Type B pancreatic cell (in vitro differentiated cells): ENCODE results near the gene CACNA1B. TPM values are rescaled to one million over a fixed set of nuclear protein-coding genes. Genes with fewer than 3 reads are reported as not detected.

ENCODE experiments used
- DNase-seq: peaks from one replicate; pipeline ENCODE4 v3.0.0; 2021; ENCODE audit warnings: mixed read lengths; ENCODE audit not compliant: unreplicated experiment; ENCODE audit errors: extremely low spot score
- H3K27ac Mint-ChIP-seq: 2 replicates; pipeline ENCODE4 v1.8.0; 2021; ENCODE audit warnings: mild to moderate bottlenecking, mixed read lengths
- H3K27me3 Mint-ChIP-seq: 2 replicates; pipeline ENCODE4 v1.8.0; 2021; ENCODE audit warnings: mixed read lengths
- H3K36me3 Mint-ChIP-seq: 2 replicates; pipeline ENCODE4 v1.8.0; 2021; ENCODE audit warnings: mixed read lengths
- H3K4me1 Mint-ChIP-seq: one replicate; pipeline ENCODE4 v1.8.0; 2021; ENCODE audit warnings: mixed read lengths; ENCODE audit not compliant: unreplicated experiment
- H3K4me3 Mint-ChIP-seq: 2 replicates; pipeline ENCODE4 v1.8.0; 2021; ENCODE audit warnings: mild to moderate bottlenecking, mixed read lengths
- H3K9me3 Mint-ChIP-seq: 2 replicates; pipeline ENCODE4 v1.8.0; 2021; ENCODE audit warnings: mixed read lengths
- total RNA-seq: library from RNA; stranded (reverse); gene quantifications from 2 replicates; pipeline ENCODE4 v1.2.1, GENCODE V29; 2021; ENCODE audit warnings: low replicate concordance
- TF ChIP-seq, protein P1 (sequence below): fragments of 200-600 bp; sonication (generic); conservative IDR thresholded peaks from 2 replicates; pipeline ENCODE4 v1.5.0; 2021; ENCODE audit warnings: antibody characterized with exemption, mild to moderate bottlenecking

Gene CACNA1B
- total RNA-seq, 1 donor from 2014 or later = 2.4 TPM

DNA sequence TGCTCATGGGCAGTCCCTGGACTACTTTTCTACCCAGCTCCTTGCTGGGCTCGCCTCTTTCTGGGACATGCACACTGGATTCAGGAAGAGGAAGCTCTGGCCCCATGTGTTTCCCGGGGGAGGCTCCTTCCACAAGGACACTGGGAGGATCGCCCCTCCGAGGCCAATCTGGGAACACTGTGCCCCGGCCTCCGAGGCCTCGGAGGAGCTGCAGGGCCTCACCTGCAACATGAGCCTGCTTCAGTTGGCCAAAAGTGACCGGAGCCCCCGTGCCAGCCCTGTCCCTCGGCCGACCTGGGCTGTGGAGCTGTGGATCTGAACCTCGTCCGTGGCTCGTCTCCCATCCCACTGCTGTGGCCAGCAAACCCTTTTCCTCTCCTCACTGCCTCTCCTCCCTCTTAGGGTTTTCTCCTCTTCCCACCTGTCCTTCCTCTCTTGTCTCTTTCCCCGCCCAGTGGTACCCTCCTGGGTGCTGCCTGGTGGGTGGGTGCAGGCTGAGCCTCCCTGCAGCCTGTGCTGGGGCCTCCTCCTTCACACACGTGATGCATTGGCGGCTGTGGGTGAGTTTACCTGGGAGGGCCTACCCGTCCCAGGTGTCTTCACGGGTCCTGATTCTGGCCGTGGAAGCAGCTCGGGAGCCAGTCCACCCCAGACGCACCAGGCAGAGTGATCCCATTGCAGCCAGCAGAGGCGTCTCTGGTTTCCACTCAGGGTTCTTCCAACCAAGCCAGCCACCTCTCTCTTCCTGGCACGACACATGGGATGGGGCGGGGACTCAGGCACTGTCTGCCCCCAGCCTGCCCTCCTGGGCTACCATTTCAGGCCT is 241.8 kb downstream of the CACNA1B start:
- H3K9me3 Mint-ChIP-seq = no peaks in the 10 kb centered on the region
- H3K36me3 Mint-ChIP-seq = no peaks in the 10 kb centered on the region
- DNase-seq = no peak
- no peak overlapping the region for H3K27ac Mint-ChIP-seq
- H3K27me3 Mint-ChIP-seq = peaks cover 3% of the 10 kb centered on the region
- H3K4me1 Mint-ChIP-seq = no peaks in the 10 kb centered on the region
- no peak overlapping the region for H3K4me3 Mint-ChIP-seq
- TF ChIP-seq, protein P1, sequence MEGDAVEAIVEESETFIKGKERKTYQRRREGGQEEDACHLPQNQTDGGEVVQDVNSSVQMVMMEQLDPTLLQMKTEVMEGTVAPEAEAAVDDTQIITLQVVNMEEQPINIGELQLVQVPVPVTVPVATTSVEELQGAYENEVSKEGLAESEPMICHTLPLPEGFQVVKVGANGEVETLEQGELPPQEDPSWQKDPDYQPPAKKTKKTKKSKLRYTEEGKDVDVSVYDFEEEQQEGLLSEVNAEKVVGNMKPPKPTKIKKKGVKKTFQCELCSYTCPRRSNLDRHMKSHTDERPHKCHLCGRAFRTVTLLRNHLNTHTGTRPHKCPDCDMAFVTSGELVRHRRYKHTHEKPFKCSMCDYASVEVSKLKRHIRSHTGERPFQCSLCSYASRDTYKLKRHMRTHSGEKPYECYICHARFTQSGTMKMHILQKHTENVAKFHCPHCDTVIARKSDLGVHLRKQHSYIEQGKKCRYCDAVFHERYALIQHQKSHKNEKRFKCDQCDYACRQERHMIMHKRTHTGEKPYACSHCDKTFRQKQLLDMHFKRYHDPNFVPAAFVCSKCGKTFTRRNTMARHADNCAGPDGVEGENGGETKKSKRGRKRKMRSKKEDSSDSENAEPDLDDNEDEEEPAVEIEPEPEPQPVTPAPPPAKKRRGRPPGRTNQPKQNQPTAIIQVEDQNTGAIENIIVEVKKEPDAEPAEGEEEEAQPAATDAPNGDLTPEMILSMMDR = no peak

DNA sequence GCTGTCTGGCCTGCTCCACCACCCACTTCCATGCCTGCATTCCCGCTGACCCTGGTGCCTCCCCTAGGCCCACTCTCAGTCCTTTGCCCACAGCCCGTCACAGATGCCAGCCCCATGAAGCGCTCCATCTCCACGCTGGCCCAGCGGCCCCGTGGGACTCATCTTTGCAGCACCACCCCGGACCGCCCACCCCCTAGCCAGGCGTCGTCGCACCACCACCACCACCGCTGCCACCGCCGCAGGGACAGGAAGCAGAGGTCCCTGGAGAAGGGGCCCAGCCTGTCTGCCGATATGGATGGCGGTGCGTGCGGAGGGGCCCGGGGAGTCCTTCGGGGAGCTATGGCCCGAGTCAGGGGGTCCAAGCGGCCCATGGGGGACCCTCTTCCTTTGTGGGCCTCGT is 242.5 kb downstream of the CACNA1B start:
- Mint-ChIP-seq H3K27me3 (peaks cover 3% of the 10 kb centered on the region), H3K36me3 (no peaks in the 10 kb centered on the region), H3K27ac (no peak overlapping the region)

DNA sequence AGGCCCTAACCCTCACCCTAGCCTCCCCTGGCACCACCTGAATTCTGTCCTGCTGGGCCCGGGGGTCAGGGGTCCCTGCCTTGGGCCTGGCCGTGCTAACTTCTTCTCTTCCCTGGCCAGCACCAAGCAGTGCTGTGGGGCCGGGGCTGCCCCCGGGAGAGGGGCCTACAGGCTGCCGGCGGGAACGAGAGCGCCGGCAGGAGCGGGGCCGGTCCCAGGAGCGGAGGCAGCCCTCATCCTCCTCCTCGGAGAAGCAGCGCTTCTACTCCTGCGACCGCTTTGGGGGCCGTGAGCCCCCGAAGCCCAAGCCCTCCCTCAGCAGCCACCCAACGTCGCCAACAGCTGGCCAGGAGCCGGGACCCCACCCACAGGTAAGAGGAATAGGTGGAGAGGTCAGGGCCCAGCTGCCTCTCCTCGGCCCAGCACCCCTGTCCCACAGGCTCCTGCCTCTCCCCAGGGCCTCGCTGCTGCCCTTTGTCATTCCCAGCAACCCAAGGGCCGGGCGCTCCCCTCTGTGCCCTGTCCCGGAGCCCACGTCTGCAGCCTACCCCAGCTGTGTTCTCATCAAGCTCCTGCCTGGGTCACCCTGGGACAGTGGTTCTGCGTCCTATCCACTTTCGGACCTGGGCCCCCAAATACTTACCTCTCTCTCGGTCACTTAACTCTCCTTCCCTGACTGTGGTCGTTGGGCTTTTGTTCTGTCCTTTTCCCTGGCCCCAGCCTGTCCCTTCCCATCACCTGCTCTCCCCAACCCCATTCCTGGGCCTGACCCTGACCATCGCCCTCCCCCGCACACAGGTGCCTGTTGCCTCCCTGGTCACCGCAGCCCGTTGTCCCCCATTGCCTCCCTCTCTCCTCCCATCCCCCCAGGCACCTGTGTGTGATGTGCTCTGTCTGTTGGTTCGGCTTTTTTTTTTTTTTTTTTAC is 243.2 kb downstream of the CACNA1B start:
- DNase-seq = no peak
- H3K4me3 Mint-ChIP-seq = no peak overlapping the region
- no peaks in the 10 kb centered on the region for H3K36me3 Mint-ChIP-seq
- H3K27me3 Mint-ChIP-seq = peaks cover 3% of the 10 kb centered on the region
- no peaks in the 10 kb centered on the region for H3K9me3 Mint-ChIP-seq
- TF ChIP-seq, protein P1 = no peak
- H3K4me1 Mint-ChIP-seq = no peaks in the 10 kb centered on the region
- H3K27ac Mint-ChIP-seq = no peak overlapping the region

More for the DNA sequence above, 242.5 kb downstream of the CACNA1B start:
- H3K4me1 Mint-ChIP-seq = no peaks in the 10 kb centered on the region
- DNase-seq = no peak
- H3K9me3 Mint-ChIP-seq = no peaks in the 10 kb centered on the region
- H3K4me3 Mint-ChIP-seq = no peak overlapping the region
- TF ChIP-seq, protein P1 = no peak

DNA sequence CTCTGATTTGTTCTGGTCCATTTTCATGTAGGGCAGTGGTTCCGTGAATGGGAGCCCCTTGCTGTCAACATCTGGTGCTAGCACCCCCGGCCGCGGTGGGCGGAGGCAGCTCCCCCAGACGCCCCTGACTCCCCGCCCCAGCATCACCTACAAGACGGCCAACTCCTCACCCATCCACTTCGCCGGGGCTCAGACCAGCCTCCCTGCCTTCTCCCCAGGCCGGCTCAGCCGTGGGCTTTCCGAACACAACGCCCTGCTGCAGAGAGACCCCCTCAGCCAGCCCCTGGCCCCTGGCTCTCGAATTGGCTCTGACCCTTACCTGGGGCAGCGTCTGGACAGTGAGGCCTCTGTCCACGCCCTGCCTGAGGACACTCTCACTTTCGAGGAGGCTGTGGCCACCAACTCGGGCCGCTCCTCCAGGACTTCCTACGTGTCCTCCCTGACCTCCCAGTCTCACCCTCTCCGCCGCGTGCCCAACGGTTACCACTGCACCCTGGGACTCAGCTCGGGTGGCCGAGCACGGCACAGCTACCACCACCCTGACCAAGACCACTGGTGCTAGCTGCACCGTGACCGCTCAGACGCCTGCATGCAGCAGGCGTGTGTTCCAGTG is 244.0 kb downstream of the CACNA1B start:
- TF ChIP-seq, protein P1 = no peak

DNA sequence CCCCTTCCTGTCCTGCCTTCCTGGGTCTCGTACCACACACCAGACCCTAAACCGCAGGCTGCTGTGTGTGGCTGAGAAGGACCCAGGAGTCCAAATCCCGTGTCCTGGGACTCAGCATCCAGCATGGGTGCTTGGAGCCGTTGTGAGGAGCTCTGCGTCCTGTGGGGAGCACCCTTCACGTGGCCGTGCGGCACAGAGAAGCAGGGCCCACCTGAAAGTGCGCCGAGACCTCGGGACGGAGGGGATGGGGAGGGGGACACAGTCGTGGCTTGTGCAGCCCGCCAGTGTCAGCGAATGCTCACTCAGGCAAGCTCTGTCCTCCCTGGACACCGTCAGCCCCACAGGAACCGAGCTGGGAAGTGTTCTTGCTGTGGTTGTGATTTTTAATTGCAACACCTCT is 244.6 kb downstream of the CACNA1B start:
- Mint-ChIP-seq H3K4me1 (no peaks in the 10 kb centered on the region), H3K27me3 (no peaks in the 10 kb centered on the region), H3K4me3 (no peak overlapping the region), H3K9me3 (no peaks in the 10 kb centered on the region), H3K27ac (no peak overlapping the region), H3K36me3 (no peaks in the 10 kb centered on the region)
- TF ChIP-seq, protein P1 = no peak
- DNase-seq = no peak

More for the DNA sequence above, 244.0 kb downstream of the CACNA1B start:
- no peak for DNase-seq
- Mint-ChIP-seq H3K4me1 (no peaks in the 10 kb centered on the region), H3K27ac (no peak overlapping the region), H3K27me3 (peaks cover 3% of the 10 kb centered on the region), H3K4me3 (no peak overlapping the region), H3K9me3 (no peaks in the 10 kb centered on the region), H3K36me3 (no peaks in the 10 kb centered on the region)
